ENCODE data around the gene SYVN1.
A peak's percentile ranks its signal among the peaks of the same experiment; 100 is the strongest.
"Not testable (repeated sequence)": the region's sequence is repeated elsewhere in the genome, so short reads cannot be mapped to it uniquely, and the experiment has no call there.

Gene SYVN1

DNA sequence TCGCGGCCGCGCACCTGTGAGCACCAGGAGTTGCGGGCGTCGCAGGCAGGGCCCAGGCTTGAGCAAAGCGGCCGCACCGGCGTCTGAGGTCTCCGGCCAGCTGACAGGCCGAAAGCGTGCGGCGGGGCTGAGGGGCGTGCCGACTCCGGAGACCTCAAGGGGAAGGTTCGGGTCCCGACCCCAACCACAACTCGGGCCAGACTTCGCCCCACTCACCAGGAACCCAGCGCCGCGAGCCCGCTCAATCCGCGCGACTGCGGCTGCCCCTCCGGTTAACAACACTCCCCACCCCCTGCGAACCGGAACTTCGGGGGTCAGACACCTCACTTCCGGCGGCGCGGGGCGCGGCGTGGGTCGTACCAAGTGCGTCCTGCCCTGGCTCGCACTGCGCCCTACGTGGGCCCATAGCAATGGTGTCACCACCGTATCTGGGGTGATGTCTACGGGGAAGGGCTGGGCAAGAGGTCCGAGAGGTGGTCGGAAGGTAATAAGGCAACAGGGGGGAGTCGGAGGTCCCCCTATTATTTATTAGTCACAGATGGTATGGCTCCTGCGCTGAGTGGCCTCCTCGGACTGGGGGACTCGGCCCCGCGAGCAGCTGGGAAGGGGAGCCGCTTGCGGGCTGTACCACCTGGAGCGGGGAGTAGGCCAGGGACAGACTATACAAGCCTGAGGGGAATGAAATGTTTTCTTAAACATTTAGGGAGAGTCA, at the start of gene SYVN1:
Gene SYVN1 (minus strand): TSS at position 280 of the 712 bp plus-strand sequence. CDS start 918 bp downstream, outside the sequence.
- peak; percentile 86 for DNase-seq (ENCODE audit: low read depth)

- DNase-seq (ENCODE audit: low read depth), result no peak
Observed at GRCh38 chr11:65183201-65183891, 49.0 kb upstream of the SYVN1 start.

GRCh38 chr11:65182258-65183170, 48.2 kb upstream of the SYVN1 start:
- DNase-seq (ENCODE audit: low read depth), result no peak

- peak; percentile 63 for DNase-seq (ENCODE audit: low read depth)
Observed at GRCh38 chr11:65181569-65182257, 47.4 kb upstream of the SYVN1 start, which contains the start of gene CAPN1. Gene CAPN1 (plus strand): TSS chr11:65181928. CDS start chr11:65182702, 774 bp downstream.

GRCh38 chr11:65180877-65181568, 46.7 kb upstream of the SYVN1 start:
- no peak for DNase-seq (ENCODE audit: low read depth)

DNA sequence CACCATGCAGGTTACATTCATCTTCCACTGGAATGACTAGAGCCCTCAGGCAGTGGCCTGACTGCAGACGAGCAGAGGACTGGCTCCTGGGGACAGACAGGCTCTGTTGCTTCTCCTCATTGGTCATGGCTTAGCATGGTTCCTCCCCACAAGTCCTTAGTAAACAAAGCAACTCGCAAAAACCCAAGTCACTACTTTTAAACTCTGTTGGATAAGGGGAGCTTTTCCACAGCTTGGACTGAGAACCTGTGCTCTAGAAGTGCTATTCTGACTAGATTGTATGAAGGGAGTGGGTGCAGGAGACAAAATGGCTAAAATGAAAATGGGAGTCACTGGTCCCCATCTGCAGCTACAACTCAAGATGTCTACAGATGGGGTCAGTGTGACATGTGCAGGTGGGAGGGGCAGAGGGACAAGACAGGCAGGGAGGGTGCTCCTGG, 40.3 kb upstream of the SYVN1 start:
- not testable (repeated sequence) for DNase-seq (ENCODE audit: low read depth)

DNA sequence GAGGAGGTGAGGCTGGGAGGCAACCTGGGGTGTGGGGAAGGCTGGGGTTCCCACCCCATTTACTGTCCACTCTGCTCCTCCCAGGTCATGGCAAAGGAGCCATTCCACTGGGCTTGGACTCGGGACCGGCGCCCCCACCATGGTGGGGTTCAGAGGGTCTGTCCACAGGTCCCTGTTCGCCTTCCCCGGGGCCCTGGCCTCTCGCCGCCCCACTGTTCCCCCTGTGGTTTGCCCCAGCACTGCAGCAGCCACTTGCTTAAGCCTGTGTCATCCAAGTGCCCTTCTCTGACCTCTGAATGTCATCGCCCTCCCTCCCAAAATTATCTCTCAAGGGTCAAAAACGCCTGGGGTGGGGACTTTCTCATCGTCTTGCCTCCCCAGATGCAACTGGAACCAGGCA, 38.3 kb upstream of the SYVN1 start:
- DNase-seq (ENCODE audit: low read depth), result no peak

DNA sequence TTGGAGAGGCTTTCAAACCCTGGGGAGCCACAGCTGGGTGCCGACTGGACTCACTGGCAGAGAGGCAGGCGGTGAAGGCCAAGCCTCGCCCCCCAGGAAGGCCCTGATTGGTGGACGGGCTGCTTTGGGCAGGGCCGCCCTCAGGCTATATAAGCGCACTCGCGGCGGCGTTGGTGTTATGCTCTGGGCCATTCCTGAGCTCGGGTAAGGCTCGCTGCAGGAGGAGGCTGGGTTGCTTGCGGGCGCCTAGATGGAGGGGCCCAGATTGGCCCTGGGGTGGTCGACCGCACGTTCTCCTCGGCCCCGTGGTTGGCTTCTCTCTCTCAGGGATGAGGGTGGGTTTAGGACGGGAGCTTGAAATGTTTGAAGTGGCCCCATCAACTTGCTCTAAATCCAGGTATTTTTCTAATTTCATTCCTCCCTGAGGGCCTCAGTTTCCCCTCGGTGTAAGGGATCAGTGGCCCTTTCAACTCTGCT, 35.8 kb upstream of the SYVN1 start, which contains the start of gene SPDYC:
Gene SPDYC (plus strand): TSS at position 176 of the 477 bp plus-strand sequence. CDS start 1,125 bp downstream, outside the sequence.
- no peak for DNase-seq (ENCODE audit: low read depth)

DNA sequence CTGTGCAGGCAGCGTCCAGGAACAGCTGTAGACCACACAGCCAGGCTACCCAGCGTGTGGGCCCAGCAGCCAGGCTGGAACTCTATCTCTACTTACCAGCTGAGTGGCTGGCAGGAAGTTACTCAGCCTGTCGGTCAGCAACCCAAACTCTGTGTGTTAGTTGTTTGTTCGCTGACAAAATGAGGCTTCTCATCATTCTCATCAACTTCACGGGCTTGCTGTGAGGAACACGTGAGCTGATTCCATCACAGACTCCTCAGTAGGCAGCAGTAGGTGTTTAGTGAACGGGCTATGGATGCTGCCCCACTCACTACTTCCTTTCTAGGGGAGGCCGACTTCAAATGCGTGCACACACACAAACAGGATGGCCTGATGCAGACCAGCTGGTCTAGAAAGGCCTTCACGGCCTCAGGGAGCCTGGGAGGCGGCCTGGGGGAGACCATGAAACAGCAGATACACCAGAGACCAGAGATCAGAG, 34.9 kb upstream of the SYVN1 start:
- no peak for DNase-seq (ENCODE audit: low read depth)

- DNase-seq (ENCODE audit: low read depth), result no peak
Observed at GRCh38 chr11:65167656-65168055, 33.3 kb upstream of the SYVN1 start.

DNA sequence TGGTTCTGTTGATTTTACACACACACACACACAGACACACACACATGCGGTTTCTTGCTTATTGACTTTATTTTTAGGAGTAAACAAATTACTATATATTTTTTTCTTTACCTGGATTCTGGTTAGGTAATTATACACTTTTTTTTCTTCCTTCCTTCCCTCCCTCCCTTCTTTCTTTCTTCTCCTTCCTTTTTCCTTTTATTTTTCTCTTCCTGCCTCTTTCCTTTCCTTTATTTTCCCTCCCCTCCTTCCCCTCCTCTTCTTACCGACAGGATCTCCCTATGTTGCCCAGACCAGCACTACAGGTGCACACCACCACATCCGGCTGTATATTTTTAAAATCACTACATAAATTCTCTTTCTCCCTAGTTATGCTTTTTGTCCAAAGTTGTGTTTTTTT, 32.6 kb upstream of the SYVN1 start:
- no peak for DNase-seq (ENCODE audit: low read depth)

DNA sequence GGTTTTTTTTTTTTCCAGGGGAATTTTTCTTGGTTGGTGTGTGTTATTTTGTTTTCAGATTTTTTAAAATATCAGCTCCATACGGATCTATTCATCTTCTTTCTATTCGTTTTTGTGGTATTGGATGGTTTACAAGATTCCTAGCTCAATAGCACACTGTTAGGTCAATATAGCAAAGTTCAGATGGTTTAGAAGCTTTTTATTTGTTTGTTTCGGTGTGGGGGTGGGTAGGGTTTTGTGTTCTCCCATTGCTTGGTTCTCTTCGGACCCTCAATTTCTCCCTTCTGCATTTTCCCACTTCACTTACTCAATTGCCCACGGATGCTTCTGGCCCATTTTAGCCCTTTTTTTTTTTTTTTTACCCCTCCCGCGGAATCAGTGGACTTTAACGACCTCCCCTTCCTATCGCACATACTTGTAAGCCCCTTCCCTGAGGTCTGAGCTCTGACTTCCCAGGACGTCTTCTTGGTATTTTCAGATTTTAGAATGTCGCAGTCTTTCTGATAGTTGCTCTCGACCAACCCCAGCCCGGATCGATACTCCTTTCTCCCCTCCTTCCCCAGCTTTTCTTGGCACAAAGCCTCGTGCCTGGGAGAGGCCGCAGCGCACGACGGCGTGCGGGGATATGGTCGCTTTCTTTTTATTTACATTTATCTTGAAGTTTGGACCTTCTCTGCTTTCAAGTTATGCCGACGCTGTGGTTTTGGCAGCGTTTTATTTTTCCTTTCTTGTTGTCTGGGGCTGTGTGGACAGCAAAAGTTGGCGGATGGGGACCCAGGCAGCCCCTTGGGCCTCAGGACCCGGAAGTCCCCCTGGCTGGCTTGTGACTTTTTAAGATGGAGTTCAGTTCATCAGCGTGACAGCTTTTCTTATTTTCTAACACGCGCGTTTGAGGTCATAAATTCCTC, 31.3 kb upstream of the SYVN1 start:
- no peak for DNase-seq (ENCODE audit: low read depth)

DNA sequence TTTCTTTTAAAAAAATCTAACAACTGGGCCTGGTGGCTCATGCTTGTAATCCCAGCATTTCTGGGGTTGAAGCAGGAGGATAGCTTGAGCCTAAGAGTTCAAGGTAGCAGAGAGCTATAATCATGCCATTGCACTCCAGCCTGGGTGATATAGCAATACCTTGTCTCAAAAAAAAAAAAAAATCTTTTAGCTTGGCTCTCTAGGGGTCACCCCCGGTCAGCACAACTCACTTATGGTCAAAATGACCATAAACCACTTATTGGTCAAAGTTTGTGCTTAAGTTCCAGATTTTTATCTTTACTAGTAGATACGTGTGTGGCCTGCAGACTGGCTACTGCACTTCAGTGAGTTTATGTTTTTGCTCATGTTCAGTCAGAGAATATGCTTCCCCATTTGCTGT, 29.4 kb upstream of the SYVN1 start:
- no peak for DNase-seq (ENCODE audit: low read depth)

DNA sequence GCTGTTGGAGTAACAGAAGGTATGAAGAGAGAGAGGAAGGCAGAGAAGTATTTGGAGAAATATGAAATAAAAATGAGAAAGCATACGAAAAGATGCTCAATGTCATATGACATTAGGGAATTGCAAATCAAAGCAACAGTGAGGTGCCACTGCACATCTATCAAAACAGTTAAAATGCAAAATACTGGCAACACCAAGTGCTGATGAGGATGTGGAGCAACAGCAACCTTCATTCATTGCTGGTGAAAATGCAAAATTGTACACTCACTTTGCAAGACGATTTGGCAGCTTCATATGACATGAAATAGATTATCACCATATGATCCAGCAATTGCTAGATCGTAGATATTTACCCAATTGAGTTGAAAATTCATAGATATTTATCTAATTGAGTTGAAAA, 26.3 kb upstream of the SYVN1 start:
- no peak for DNase-seq (ENCODE audit: low read depth)

DNA sequence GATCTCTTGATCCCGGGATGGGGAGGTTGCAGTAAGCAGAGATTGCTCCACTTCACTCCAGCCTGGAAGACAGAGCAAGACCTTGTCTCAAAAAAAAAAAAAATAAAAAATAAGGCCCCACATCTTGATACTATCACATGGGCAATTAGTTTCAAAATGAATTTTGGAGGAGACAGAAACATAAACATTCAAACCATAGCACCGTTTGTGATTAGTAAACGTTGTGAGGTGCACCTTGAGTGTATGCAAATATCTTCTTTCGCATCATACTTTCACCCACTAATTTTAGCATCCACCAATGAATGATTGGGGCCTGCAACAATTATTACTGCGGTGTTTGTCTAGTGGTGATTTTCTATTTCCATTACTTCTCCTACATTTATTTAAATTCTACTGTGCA, 24.7 kb upstream of the SYVN1 start:
- no peak for DNase-seq (ENCODE audit: low read depth)

GRCh38 chr11:65157336-65157735, 23.0 kb upstream of the SYVN1 start:
- DNase-seq (ENCODE audit: low read depth), result no peak

DNA sequence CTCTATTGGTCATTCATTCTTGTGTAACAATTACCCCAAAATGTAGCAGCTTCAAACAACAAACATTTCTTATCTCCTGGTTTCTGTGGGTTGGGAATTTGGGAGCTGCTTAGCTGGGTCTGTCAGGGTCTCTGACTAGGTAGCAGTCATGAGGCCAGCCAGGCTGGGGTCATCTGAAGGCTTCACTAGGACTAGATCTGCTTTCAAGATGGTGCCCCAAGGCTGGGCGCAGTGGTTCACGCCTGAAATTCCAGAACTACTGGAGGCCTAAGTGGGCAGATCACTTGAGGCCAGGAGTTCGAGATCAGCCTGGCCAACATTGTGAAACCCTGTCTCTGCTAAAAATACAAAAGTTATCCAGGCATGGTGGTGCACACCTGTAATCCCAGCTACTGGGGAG, 22.6 kb upstream of the SYVN1 start:
- no peak for DNase-seq (ENCODE audit: low read depth)

DNA sequence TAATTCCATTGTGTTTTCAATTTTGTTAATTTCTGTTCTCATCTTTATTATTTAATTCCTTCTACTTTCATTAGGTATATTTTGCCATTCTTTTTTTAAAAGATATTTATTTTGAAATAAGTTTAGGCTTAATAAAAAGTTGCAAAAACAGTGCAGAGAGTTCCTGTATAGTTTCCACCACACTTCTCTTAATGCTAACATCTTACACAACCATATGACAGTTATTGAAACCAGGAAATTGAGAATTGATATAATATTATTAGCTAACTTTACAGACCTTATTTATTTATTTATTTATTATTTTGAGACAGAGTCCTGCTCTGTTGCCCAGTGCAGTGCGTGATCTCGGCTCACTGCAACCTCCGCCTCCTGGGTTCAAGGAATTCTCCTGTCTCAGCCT, 21.9 kb upstream of the SYVN1 start:
- no peak for DNase-seq (ENCODE audit: low read depth)

DNA sequence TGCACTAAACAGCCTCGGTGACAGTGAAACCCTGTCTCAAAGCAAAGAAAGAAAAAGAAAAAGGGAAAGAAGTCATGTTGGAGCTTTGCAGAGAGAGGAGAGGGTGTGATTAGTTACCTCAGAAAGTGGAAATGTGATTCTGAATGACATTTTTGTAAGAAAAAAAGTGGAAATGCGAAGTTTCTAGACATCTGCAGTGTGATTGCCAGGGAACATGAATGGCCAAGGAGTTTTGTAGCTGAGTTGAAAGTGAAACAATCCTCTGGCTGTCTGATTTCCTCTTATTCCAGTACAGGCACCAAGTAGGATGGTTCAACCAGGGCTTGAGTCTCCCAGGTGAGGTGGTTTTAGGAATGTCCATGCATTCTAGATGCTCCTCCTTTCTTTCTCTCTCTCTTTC, 17.8 kb upstream of the SYVN1 start:
- DNase-seq (ENCODE audit: low read depth), result no peak

Data from stimulated activated CD8-positive, alpha-beta memory T cell treated with anti-CD3 and anti-CD28 coated beads, Interleukin-7, amount 100 ng/mL, for 24 hours (primary cell).